ENCODE data around the gene TTC34. TPM values are rescaled to one million over a fixed set of nuclear protein-coding genes. Genes with fewer than 3 reads are reported as not detected.

Gene TTC34
- total RNA-seq, 1 experiment from 2014 or later: 1.3 TPM

GRCh38 chr1:2625311-2625710 is 176.2 kb downstream of the TTC34 start (continued):
- no peak for TF ChIP-seq ZBTB33 (IDR thresholded peaks at IDR 0.05; ENCODE audit: extremely low read depth, insufficient replicate concordance, low read length)
- TF ChIP-seq SP1 (IDR thresholded peaks at IDR 0.05; ENCODE audit: low read depth): no peak
- no peak for TF ChIP-seq TCF7L2 (IDR thresholded peaks at IDR 0.05; ENCODE audit: borderline replicate concordance, extremely low read depth, insufficient read depth, insufficient read length)
- TF ChIP-seq MAX (IDR thresholded peaks at IDR 0.05): no peak
- TF ChIP-seq CBX3 (IDR thresholded peaks at IDR 0.05; ENCODE audit: low read depth): no peak
- no peak for TF ChIP-seq SRF (IDR thresholded peaks at IDR 0.05; ENCODE audit: low read depth)

- H2AFZ ChIP-seq (ENCODE audit: low read depth, low read length, poor library complexity, severe bottlenecking): no peak overlapping the region
- ChIA-PET CTCF (no interaction called here), POLR2A (no interaction called here), RAD21 (ENCODE audit: low non-redundant PET in 1 of 2, low total read pairs in 2 of 2, uncharacterized antibody in 2 of 2, unreplicated experiment in 2 of 2) (no interaction called here)
- DNase-seq (ENCODE audit: low read depth, low spot score) (no peak), ATAC-seq (no peak)
- no peaks in the 10 kb centered on the region for H3K4me1 ChIP-seq (ENCODE audit: control insufficient read depth in 1 of 2, insufficient read depth in 2 of 2, low read length in 2 of 2)
- no peak overlapping the region for H3K9ac ChIP-seq (ENCODE audit: low read length)
- H3K4me3 ChIP-seq (replicated peaks in 1 of 2; ENCODE audit: low read depth in 1 of 2, low read length in 2 of 2): no peak overlapping the region
- no peak overlapping the region for H3K4me2 ChIP-seq (ENCODE audit: low read length)
- H3K9me3 ChIP-seq (ENCODE audit: control insufficient read depth in 1 of 2, insufficient read depth in 1 of 2, low read depth in 1 of 2, low read length in 2 of 2): no peaks in the 10 kb centered on the region
- H3K27ac ChIP-seq (ENCODE audit: low read depth, low read length): no peak overlapping the region
- H4K20me1 ChIP-seq (ENCODE audit: insufficient read depth): no peaks in the 10 kb centered on the region
- TF ChIP-seq YY1 (IDR thresholded peaks at IDR 0.05; ENCODE audit: extremely low read depth, insufficient replicate concordance, low read depth, low read length) (no peak), MAX (IDR thresholded peaks at IDR 0.05) (no peak), SRF (IDR thresholded peaks at IDR 0.05; ENCODE audit: low read depth) (no peak), EGR1 (IDR thresholded peaks at IDR 0.05; ENCODE audit: low read depth) (no peak), TCF7L2 (IDR thresholded peaks at IDR 0.05; ENCODE audit: borderline replicate concordance, extremely low read depth, insufficient read depth, insufficient read length) (no peak), ZFX (IDR thresholded peaks at IDR 0.05) (no peak), RAD21 (IDR thresholded peaks at IDR 0.05; ENCODE audit: low read depth) (no peak), ATF3 (IDR thresholded peaks at IDR 0.05) (no peak), POLR2A (IDR thresholded peaks at IDR 0.05; ENCODE audit: borderline replicate concordance, extremely low read depth, insufficient read depth, insufficient read length) (no peak), ZNF274 (IDR thresholded peaks at IDR 0.05; ENCODE audit: low read depth, low read length) (no peak), JUND (IDR thresholded peaks at IDR 0.05) (no peak), FOSL1 (IDR thresholded peaks at IDR 0.05; ENCODE audit: low read depth) (no peak), SP1 (IDR thresholded peaks at IDR 0.05; ENCODE audit: low read depth) (no peak)
- TF ChIP-seq, protein P1, sequence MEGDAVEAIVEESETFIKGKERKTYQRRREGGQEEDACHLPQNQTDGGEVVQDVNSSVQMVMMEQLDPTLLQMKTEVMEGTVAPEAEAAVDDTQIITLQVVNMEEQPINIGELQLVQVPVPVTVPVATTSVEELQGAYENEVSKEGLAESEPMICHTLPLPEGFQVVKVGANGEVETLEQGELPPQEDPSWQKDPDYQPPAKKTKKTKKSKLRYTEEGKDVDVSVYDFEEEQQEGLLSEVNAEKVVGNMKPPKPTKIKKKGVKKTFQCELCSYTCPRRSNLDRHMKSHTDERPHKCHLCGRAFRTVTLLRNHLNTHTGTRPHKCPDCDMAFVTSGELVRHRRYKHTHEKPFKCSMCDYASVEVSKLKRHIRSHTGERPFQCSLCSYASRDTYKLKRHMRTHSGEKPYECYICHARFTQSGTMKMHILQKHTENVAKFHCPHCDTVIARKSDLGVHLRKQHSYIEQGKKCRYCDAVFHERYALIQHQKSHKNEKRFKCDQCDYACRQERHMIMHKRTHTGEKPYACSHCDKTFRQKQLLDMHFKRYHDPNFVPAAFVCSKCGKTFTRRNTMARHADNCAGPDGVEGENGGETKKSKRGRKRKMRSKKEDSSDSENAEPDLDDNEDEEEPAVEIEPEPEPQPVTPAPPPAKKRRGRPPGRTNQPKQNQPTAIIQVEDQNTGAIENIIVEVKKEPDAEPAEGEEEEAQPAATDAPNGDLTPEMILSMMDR (IDR thresholded peaks at IDR 0.05 in 2 of 3, conservative IDR thresholded peaks at IDR 0.05 in 1 of 3; ENCODE audit: borderline replicate concordance in 1 of 3, insufficient read depth in 1 of 3, low read depth in 2 of 3, low read length in 2 of 3): no peak
- no peaks in the 10 kb centered on the region for H3K36me3 ChIP-seq (ENCODE audit: control insufficient read depth in 1 of 2, insufficient read depth in 2 of 2, low read length in 2 of 2)
- no peaks in the 10 kb centered on the region for H3K9me2 ChIP-seq (ENCODE audit: insufficient read depth)
- no peaks in the 10 kb centered on the region for H3K79me2 ChIP-seq (ENCODE audit: insufficient read depth, low read length)
- no TSS peak for BruUV-seq (replicated peaks)
- intact Hi-C loops (cut with micrococcal nuclease): no loop called here
- H3K27me3 ChIP-seq (ENCODE audit: insufficient read depth, low read length): no peaks in the 10 kb centered on the region
These were observed 176.7 kb downstream of the TTC34 start for GRCh38 chr1:2624735-2625300.
